H1 (cell line): ENCODE data around the gene NEK9. TPM values are rescaled to one million over a fixed set of nuclear protein-coding genes. Genes with fewer than 3 reads are reported as not detected.
"Not testable (repeated sequence)": the region's sequence is repeated elsewhere in the genome, so short reads cannot be mapped to it uniquely, and the experiment has no call there.

Experiments used
- CTCF ChIA-PET: fragments of 300-600 bp; sonication (Branson Sonifier 250); formaldehyde crosslinking; loops from one replicate; lab custom pipeline; 2021; ENCODE audit not compliant: partially characterized antibody; lab: Charles Lee
- POLR2A ChIA-PET: fragments of 300-600 bp; sonication (Branson Sonifier 250); formaldehyde crosslinking; loops from one replicate; lab custom pipeline; 2021; ENCODE audit warnings: inconsistent platforms; ENCODE audit not compliant: partially characterized antibody; lab: Charles Lee
- DNase-seq, 2 experiments: peaks; one replicate each; pipeline versions ENCODE4 v3.0.0 to v3.0.0-alpha.2; 2010 to 2022; ENCODE audit warnings: low spot score in 2 of 2, low read depth in 1 of 2, mixed read lengths in 1 of 2
- FAIRE-seq: peaks from 2 replicates; lab custom pipeline; 2011; peaks lifted over from hg19 to GRCh38; lab: Jason Lieb, UNC
- H2AFZ ChIP-seq: 2 replicates; pipeline ENCODE4 v1.8.1; 2012; ENCODE audit warnings: low read length, inconsistent platforms
- H2AK5ac ChIP-seq: 2 replicates; pipeline ENCODE4 v1.6.1; 2013; ENCODE audit warnings: low read depth, low read length
- H2BK120ac ChIP-seq: replicated peaks from 2 replicates; pipeline ENCODE3; 2013; ENCODE audit warnings: low read depth, low read length, inconsistent platforms
- H2BK12ac ChIP-seq: 2 replicates; pipeline ENCODE4 v1.6.1; 2013; ENCODE audit warnings: low read depth, low read length
- H2BK15ac ChIP-seq: 2 replicates; pipeline ENCODE4 v1.6.1; 2013; ENCODE audit warnings: low read length
- H2BK20ac ChIP-seq: 2 replicates; pipeline ENCODE4 v1.6.1; 2013; ENCODE audit warnings: low read length
- H2BK5ac ChIP-seq: 2 replicates; pipeline ENCODE4 v1.6.1; 2013; ENCODE audit warnings: low read depth, low read length
- H3K14ac ChIP-seq: 2 replicates; pipeline ENCODE4 v1.6.1; 2013; ENCODE audit warnings: inconsistent platforms; ENCODE audit not compliant: insufficient read length
- H3K18ac ChIP-seq: 2 replicates; pipeline ENCODE4 v1.6.1; 2013; ENCODE audit warnings: low read length; ENCODE audit errors: extremely low read depth
- H3K23ac ChIP-seq: 2 replicates; pipeline ENCODE4 v1.6.1; 2013; ENCODE audit warnings: inconsistent platforms; ENCODE audit not compliant: insufficient read length
- H3K23me2 ChIP-seq: 2 replicates; pipeline ENCODE4 v1.6.1; 2013; ENCODE audit warnings: low read depth, low read length
- H3K27ac ChIP-seq: 2 replicates; pipeline ENCODE4 v1.6.1; 2011; ENCODE audit warnings: low read depth, low read length, inconsistent platforms
- H3K27me3 ChIP-seq, 4 experiments: replicated peaks in 1 of 4; 1 replicate in 1 of 4; 2 replicates in 3 of 4; pipeline versions ENCODE4 v1.6.1 to v1.8.1; 2011 to 2013; ENCODE audit warnings: low read length in 3 of 4, mild to moderate bottlenecking in 3 of 4, inconsistent platforms in 2 of 4, mixed read lengths in 2 of 4, moderate library complexity in 1 of 4; ENCODE audit not compliant: control insufficient read depth in 3 of 4, insufficient read depth in 3 of 4; ENCODE audit errors: extremely low read depth in 1 of 4
- H3K36me3 ChIP-seq, 4 experiments: 2 replicates each; pipeline versions ENCODE4 v1.6.1 to v1.8.1; 2011 to 2013; ENCODE audit warnings: mild to moderate bottlenecking in 4 of 4, low read length in 3 of 4, moderate library complexity in 2 of 4, control low read depth in 1 of 4, inconsistent platforms in 1 of 4; ENCODE audit not compliant: insufficient read depth in 4 of 4, control insufficient read depth in 2 of 4
- H3K4ac ChIP-seq: replicated peaks from 2 replicates; pipeline ENCODE3; 2013; ENCODE audit warnings: low read length, low read depth, mixed read lengths, inconsistent platforms; ENCODE audit not compliant: insufficient read length
- H3K4me1 ChIP-seq, 4 experiments: replicated peaks in 1 of 4; 1 replicate in 1 of 4; 2 replicates in 3 of 4; pipeline versions ENCODE4 v1.6.1 to v1.8.1; 2011 to 2013; ENCODE audit warnings: low read length in 3 of 4, inconsistent platforms in 2 of 4, mixed read lengths in 1 of 4; ENCODE audit not compliant: insufficient read depth in 4 of 4, control insufficient read depth in 3 of 4
- H3K4me2 ChIP-seq, 2 experiments: 2 replicates each; pipeline versions ENCODE4 v1.6.1 to v1.8.1; 2011 to 2013; ENCODE audit warnings: low read depth in 2 of 2, low read length in 2 of 2, control low read depth in 1 of 2, inconsistent platforms in 1 of 2, mild to moderate bottlenecking in 1 of 2; ENCODE audit not compliant: insufficient read depth in 1 of 2
- H3K4me3 ChIP-seq, 4 experiments: fragments of 200-600, 300-600 bp in 1 of 4; sonication (generic), shearing (Covaris generic), sonication (Bioruptor Twin) in 1 of 4; 2 replicates each; pipeline versions ENCODE4 v1.5.1 to v1.8.1; 2011 to 2016; ENCODE audit warnings: low read length in 4 of 4, low read depth in 3 of 4, control low read depth in 2 of 4, inconsistent platforms in 2 of 4, mild to moderate bottlenecking in 2 of 4, mixed read lengths in 1 of 4, moderate library complexity in 1 of 4; ENCODE audit not compliant: insufficient read depth in 2 of 4; ENCODE audit errors: extremely low read depth in 1 of 4
- H3K56ac ChIP-seq: replicated peaks from 2 replicates; pipeline ENCODE3; 2013; ENCODE audit warnings: low read depth, mild to moderate bottlenecking, mixed read lengths, low read length, inconsistent platforms; ENCODE audit not compliant: insufficient read length
- H3K79me1 ChIP-seq: 2 replicates; pipeline ENCODE4 v1.6.1; 2013; ENCODE audit warnings: low read depth, low read length, control low read depth
- H3K79me2 ChIP-seq, 2 experiments: 2 replicates each; pipeline versions ENCODE4 v1.6.1 to v1.8.1; 2012 to 2013; ENCODE audit warnings: low read length in 2 of 2, mild to moderate bottlenecking in 2 of 2, inconsistent platforms in 1 of 2; ENCODE audit not compliant: insufficient read depth in 2 of 2, control insufficient read depth in 1 of 2
- H3K9ac ChIP-seq, 4 experiments: replicated peaks in 1 of 4; 1 replicate in 1 of 4; 2 replicates in 3 of 4; pipeline versions ENCODE4 v1.6.1 to v1.8.1; 2011 to 2013; ENCODE audit warnings: low read depth in 3 of 4, low read length in 3 of 4, control low read depth in 2 of 4, mild to moderate bottlenecking in 2 of 4, moderate library complexity in 2 of 4, inconsistent platforms in 1 of 4; ENCODE audit errors: extremely low read depth in 1 of 4
- H3K9me3 ChIP-seq, 2 experiments: 2 replicates each; pipeline versions ENCODE4 v1.6.1 to v1.8.1; 2012 to 2013; ENCODE audit warnings: mild to moderate bottlenecking in 2 of 2, moderate library complexity in 2 of 2, control low read depth in 1 of 2, inconsistent platforms in 1 of 2, low read depth in 1 of 2, low read length in 1 of 2, mixed read lengths in 1 of 2; ENCODE audit not compliant: insufficient read depth in 2 of 2
- H4K20me1 ChIP-seq, 2 experiments: replicated peaks in 1 of 2; 2 replicates each; pipeline versions ENCODE3 to v1.8.1; 2011 to 2013; ENCODE audit warnings: inconsistent platforms in 2 of 2, low read length in 2 of 2, mild to moderate bottlenecking in 1 of 2; ENCODE audit not compliant: insufficient read depth in 2 of 2, control insufficient read depth in 1 of 2
- H4K5ac ChIP-seq: 2 replicates; pipeline ENCODE4 v1.6.1; 2013; ENCODE audit warnings: low read length, low read depth, mixed read lengths, inconsistent platforms; ENCODE audit not compliant: insufficient read length
- H4K8ac ChIP-seq: 2 replicates; pipeline ENCODE4 v1.8.0; 2013; ENCODE audit warnings: mild to moderate bottlenecking, moderate library complexity, low read length, inconsistent platforms; ENCODE audit not compliant: insufficient read depth; ENCODE audit errors: extremely low read depth
- H4K91ac ChIP-seq: replicated peaks from 2 replicates; pipeline ENCODE3; 2013; ENCODE audit warnings: low read length, mixed read lengths, inconsistent platforms; ENCODE audit not compliant: insufficient read length
- WGBS, 2 experiments: shearing (Covaris generic) in 1 of 2; methylation state at CpG; one replicate each; pipeline versions ENCODE4 v1.1.6 to v1.1.7; 2013 to 2015; ENCODE audit warnings: low lambda C conversion rate in 2 of 2, mixed read lengths in 2 of 2, inconsistent platforms in 1 of 2, low coverage in 1 of 2, missing lambda C conversion rate in 1 of 2; ENCODE audit not compliant: insufficient replicate concordance in 2 of 2, insufficient coverage in 1 of 2, insufficient read length in 1 of 2; ENCODE audit errors: extremely low coverage in 1 of 2, missing lambda C conversion rate in 1 of 2; 5-methylcytosine and 5-hydroxymethylcytosine counted together
- polyA plus RNA-seq, 7 experiments: library from polyadenylated mRNA; depleted of rRNA in 3 of 7; stranded (reverse) in 5 of 7; unstranded in 2 of 7; fragments of >200 nt in 5 of 7; fragments of 200-250 nt in 2 of 7; gene quantifications; 1 replicate in 5 of 7; 2 replicates in 1 of 7; 4 replicates in 1 of 7; pipeline versions ENCODE4 v1.2.1 to v1.2.3, GENCODE V29; 2011 to 2013; ENCODE audit warnings: missing spikeins in 2 of 7, mixed read lengths in 2 of 7
- total RNA-seq: library from RNA; stranded (reverse); fragmentation: NEBNext Ultra II Directional; extraction: Animal tissue kit (Norgen Biotek cat#: 25700); gene quantifications from 2 replicates; pipeline ENCODE4 v1.2.1, GENCODE V29; 2021

NEK9 gene
- total and polyA plus RNA-seq, 2 of the 8 experiments (the other 6 are each of a cell fraction or from before 2014, with no cell fraction given) = 16.0 to 43.6 TPM

GRCh38 chr14:75127474-75127820 lies 599 bp upstream of the NEK9 start:
- H3K23ac ChIP-seq, H2BK120ac ChIP-seq, H3K14ac ChIP-seq, H4K20me1 ChIP-seq, H2BK15ac ChIP-seq, H3K4ac ChIP-seq, H4K5ac ChIP-seq, H2AK5ac ChIP-seq, H4K91ac ChIP-seq, H3K18ac ChIP-seq, H3K56ac ChIP-seq, H3K9me3 ChIP-seq, H3K27me3 ChIP-seq, H3K36me3 ChIP-seq, H3K4me1 ChIP-seq, FAIRE-seq, H2AFZ ChIP-seq, H2BK12ac ChIP-seq, H3K79me1 ChIP-seq, H2BK20ac ChIP-seq, DNase-seq: not testable (repeated sequence)
- 77% methylated on average over 16 of the region's 16 CpGs; no CpG with 5 or more reads in 1 of the 2 experiments for WGBS, 2 experiments
- Histone ChIP-seq H3K4me2 (peak overlapping the region; percentile 83 to 88), H3K79me2 (peaks cover 0 to 15% of the 10 kb centered on the region in 2 experiments; a peak in 2 of 4 replicates), H3K4me3 (peak overlapping the region; percentile 75 to 89 (median 86)), H4K8ac (peak overlapping the region; percentile 97; the same call in 1 of the 2 replicates), H3K27ac (peak overlapping the region; percentile 86; the same call in 1 of the 2 replicates), H3K9ac (peak overlapping the region in 3 of 4 experiments; percentile 63 to 94 (median 93); a peak in 6 of 7 replicates), H3K23me2 (peaks cover 10% of the 10 kb centered on the region), H2BK5ac (peak overlapping the region; percentile 73; the same call in 1 of the 2 replicates)
- CTCF ChIA-PET = interaction anchor here (1.0 to 5.1 kb wide), 2 partner anchors 14 to 180 kb away, joined by 4 to 47 read pairs; no protein-coding TSS in a partner anchor
- POLR2A ChIA-PET = interaction anchor here (0.6 to 1.8 kb wide), 21 partner anchors 10 to 298 kb away, joined by 3 to 14 read pairs (median 3); partner anchors contain the start of gene ZC2HC1C
